Left ventricle myocardium superior (tissue), 1 donor: Measurements from ENCODE around the gene MBOAT1. TPM values are rescaled to one million over a fixed set of nuclear protein-coding genes. Genes with fewer than 3 reads are reported as not detected.

ENCODE experiments used
- ATAC-seq: fragments of 200-7000 bp; cut with Tn5 transposase; one replicate; pipeline ENCODE4 v1.9.1; 2020; ENCODE audit warnings: mild to moderate bottlenecking, moderate library complexity
- DNase-seq: peaks from one replicate; pipeline ENCODE4 v3.0.0-alpha.2; 2020
- intact Hi-C: fragments of 100-400 bp; cut with micrococcal nuclease; formaldehyde crosslinking; loops from one replicate; pipeline ENCODE4 v1.11.0; 2022
- total RNA-seq: library from RNA; stranded (reverse); fragmentation: NEBNext Ultra II Directional; extraction: Animal tissue kit (Norgen Biotek cat#: 25700); gene quantifications from one replicate; pipeline ENCODE4 v1.2.1, GENCODE V29; 2021
- donor health status: DM: no; HTN: yes; CAD: no; lungs with severe emphysema.

MBOAT1 gene
- total RNA-seq, 1 donor from 2014 or later, result 5.0 TPM

DNA sequence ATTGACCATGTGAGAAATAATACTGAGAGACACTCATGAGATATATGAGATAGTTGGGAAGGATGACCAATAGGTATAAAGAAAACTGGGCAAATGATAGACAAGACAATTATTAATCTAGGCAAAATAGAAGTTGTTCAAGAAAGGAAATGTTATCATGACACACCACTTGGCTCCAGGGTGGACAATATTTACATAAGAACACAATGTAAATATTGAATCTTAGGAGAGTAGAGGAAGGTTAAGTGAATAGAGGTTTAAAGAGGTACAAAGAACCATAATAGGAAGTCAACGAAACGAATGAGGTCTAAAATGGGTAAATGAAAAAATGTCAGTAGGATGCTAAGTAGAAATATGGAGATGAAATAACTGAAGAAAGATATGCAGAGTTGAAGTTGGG lies 126.5 kb downstream of the MBOAT1 start:
- no peak for DNase-seq
- intact Hi-C loops, result no loop called here
- ATAC-seq, result no peak

DNA sequence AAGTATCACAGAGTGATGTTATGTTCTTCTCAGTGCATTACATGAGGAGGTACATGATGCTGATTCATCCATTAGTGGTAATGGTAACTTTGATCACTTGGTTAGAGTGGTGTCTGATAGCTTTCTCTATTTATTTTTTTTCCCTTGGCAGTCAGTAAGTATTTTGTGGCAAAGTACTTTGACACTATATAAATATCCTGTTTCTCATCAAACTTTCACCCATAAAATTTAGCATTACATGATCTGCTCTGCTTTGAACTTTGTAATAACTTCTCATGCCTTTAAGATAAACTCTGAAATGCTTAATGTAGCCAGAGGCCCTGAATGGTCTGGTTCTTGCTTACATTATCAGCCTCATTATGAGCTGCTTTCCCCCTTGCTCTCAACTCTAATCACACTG lies 127.9 kb downstream of the MBOAT1 start:
- no peak for ATAC-seq
- no peak for DNase-seq
- intact Hi-C loops, result no loop called here

DNA sequence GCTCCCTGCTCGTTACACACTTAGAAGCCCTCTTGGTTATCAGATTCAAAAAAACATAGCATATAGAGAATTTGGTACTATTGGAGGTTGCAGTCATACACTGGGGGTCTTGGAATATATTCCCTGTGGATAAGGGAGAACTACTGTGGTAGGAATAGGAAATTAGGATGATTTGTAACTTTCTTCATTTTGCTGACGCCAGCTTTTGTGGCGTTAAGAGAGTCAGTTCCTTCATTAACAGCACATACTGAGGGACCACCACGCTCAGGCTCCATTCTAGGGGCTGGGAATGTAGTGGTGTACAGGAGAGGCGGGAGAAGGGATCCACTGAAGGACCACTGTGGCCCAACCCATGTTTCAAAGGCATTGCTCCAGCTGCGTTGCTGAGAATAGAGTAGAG lies 140.3 kb downstream of the MBOAT1 start:
- intact Hi-C loops, result no loop called here
- ATAC-seq, result no peak
- DNase-seq, result no peak

DNA sequence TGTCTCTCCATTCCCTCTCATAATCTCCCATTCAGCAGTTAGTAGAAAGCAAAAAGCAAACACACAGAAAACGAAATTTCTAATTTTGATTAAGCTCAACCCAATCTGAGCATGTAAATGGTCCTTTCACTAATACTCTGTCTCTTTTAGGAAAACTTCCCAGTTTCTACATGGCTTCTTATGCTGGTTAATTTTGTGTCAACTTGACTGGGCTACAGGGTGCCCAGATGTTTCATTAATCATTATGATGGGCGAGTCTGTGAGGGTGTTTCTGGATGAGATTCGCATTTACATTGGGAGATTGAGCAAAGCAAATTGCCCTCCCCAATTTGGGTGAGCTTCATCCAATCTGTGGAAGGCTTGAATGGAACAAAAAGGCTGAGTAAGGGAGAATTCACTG lies 142.2 kb downstream of the MBOAT1 start:
- DNase-seq (no peak), ATAC-seq (no peak)
- intact Hi-C loops, result no loop called here

DNA sequence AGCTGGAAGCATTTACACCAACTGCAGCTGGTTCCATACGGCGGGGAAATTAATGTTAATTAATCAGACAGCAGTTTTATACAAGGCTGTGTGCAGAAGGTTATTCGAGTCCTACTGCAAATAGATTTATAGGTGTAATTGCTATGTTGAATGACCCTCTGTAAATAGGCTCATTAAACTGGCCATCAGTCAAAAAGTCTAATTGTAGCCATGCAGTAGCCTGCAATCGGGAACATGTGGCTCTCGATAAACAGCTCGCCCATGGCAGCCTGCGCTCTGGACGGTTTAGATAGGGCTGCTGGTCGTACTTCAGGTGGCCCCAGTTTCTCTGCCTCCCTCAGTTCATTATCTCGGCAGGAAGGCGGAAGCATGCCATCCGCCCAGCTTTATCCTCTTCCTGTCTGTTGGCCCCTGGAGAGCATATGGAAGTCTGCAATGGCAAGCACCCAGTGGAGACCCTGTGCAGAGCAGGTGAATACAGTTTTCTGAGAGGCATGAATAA lies 143.2 kb downstream of the MBOAT1 start:
- no peak for DNase-seq
- no peak for ATAC-seq
- intact Hi-C loops, result no loop called here

DNA sequence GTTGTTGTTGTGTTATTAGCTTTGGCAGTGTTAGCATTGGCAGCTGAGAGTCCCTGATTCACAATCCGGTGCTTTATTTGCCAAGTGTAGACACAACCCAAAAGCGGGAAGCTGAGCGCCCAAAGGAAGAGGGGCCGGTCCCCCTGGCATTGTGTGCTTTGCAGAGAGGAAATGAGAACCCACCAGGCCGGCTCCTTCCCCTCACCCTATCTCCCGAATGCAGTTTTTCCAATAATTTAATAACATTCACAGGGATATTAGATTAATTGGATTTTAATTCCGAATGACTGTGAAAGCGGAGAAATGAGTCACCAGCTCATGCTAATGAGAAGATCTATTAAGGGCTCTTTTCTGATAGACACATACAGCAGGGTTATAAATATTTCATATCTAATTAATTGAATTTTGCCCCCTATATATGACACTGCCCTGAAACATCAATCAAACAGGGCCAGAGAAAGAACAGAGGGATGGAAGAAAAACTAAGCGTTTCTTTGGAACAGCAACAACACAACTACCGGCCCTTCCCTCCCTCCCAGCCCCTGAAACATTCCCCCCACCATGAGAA lies 143.8 kb downstream of the MBOAT1 start:
- no peak for ATAC-seq

DNA sequence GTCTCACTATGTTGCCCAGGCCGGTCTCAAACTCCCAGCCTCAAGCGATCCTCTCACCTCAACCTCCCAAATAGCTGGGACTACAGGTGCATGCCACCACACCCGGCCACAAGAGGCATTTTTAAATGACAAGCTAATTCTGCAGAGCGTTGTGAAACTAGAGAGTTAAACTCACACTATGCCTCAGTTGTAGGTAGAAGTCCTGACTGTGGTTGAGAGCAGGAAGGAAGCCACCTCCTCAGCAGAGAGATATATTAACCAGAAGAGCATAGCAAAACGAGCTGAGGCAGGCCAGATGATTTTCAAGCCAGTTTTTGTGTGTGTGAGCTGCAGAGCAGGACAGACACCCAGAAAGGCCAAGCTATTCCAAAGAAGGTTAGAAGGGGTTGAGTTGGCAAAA lies 150.3 kb downstream of the MBOAT1 start:
- intact Hi-C loops, result no loop called here
- DNase-seq (no peak), ATAC-seq (no peak)

More for the DNA sequence above, 143.8 kb downstream of the MBOAT1 start:
- no peak for DNase-seq
- intact Hi-C loops, result no loop called here

DNA sequence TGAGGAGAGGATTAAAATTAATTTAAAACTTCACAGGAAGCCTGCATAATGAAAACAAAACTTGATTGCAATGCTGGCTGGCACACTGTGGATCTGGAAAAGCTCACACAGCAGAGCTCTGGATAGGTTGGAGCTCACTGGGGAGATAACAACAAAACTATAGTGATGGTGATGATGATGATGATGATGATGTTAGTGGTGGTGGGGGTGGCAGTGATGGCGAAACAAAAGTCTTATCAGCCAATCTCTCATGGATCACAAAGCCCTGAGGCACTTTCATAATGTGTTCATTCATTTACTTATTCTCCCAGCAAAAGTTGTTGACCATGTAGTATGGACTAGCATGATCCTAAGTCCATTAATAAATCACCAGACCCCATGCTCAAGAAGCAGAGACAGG lies 152.0 kb downstream of the MBOAT1 start:
- ATAC-seq (no peak), DNase-seq (no peak)
- intact Hi-C loops, result no loop called here

DNA sequence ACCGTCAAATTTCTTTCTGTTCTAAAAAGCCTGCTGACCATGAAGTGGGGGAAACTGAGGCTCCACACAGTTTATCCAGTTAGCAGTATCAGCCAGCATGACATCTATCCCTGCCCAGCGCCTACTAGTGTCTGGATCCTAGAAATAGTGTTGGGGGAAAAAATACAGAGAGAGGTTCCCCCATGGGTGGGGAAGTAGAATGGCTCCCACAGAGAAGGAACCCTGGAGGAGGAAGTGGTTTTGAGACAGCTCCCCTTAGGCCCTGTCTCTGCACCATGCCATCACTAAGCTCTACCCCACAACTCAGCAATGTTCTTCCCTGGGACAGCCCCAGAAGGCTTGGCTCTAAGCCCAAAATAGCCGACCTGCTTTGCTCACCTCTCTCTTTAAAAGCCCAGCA lies 153.4 kb downstream of the MBOAT1 start:
- intact Hi-C loops, result loop anchor here (10.0 kb wide), 1 partner anchor 1464 kb away; no protein-coding TSS in a partner anchor
- ATAC-seq (no peak), DNase-seq (no peak)

DNA sequence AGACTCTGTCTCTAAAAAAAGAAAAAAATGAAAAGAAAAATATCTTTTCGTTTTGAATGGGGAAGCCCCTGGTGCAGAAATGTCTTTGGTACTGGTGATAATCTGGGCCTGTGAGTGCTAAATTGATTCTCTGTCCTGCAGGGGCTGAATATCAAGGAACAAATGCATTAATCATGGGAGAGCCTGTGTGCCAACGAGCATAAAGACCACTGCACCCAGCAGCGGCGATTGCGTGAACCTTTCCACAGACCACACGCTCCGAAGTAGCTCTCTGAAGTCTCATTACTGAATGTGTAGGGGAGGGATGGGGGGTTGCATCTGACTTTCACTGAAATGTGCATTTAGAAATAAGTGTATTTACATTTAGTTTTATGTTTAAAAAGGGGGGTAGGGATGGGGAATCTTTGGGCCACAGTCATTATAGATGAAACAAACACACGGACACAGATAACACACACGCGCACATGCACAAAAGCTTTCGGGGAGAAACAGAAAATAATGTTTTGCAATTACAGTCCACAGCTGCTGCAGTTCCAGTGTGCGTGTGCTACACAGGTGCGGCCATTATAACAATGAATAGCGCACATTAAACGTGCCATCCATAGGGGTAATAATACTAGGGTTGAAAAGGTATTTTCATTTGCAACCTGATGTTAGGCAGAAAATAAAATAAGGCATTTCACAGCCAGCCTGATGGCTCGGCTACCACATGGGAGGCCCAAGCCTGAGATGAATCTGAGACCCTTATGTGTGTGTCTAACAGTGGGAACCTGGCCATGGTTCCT lies 154.0 kb downstream of the MBOAT1 start:
- no peak for DNase-seq
- intact Hi-C loops, result loop anchor here (10.0 kb wide), 1 partner anchor 1464 kb away; no protein-coding TSS in a partner anchor
- no peak for ATAC-seq

DNA sequence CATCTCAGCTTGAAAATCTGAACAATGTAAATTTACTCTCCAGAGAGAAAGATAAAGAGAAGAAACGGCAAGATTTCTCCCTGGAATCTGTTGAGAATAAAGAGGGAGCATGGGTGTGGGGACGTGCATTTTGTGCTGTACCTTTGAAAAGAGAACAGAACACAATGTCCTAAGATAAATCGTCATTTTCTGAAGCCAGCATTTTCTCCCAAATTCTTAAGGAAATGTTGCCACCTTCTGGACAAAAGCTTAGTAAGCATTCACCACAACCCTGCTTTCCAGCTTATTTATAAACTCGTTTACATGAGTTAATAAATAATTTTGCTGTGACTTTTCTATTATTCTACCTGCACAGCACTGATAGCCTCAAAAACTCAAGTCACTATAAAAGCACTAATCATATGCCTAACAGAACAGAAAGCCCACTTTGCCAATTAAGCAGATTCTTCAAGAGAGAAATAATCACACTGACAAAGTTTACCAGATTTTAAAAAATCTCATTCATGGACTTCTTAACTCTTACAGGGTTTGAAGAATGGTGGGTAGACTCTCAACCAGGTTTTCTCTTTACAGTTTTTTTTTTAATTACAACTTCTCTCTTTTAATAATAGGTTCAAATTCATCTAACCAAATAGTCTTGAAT lies 155.8 kb downstream of the MBOAT1 start:
- no peak for DNase-seq
- ATAC-seq, result no peak
- intact Hi-C loops, result loop anchor here (10.0 kb wide), 1 partner anchor 1462 kb away; no protein-coding TSS in a partner anchor

DNA sequence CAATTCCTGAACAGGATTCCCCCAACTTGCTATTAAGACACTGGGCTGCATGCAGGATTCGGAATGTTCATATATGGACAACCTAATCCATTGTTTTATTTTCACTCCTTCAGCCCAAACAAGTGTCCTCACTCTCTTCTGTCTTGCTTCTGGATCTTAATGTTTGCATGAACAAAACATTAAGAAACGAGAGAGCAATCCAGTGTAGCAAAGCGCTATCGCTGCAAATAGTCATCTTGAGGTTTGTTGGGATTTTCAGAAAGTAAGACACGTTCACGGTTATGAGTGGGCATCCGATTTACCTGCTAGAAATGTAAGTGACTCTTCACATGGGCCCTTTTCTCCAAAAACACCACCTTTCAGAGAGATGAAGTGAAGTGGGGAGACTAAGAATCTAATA lies 156.4 kb downstream of the MBOAT1 start:
- intact Hi-C loops, result loop anchor here (10.0 kb wide), 1 partner anchor 1461 kb away; no protein-coding TSS in a partner anchor
- ATAC-seq (no peak), DNase-seq (no peak)

Other genes with a start within 250 kb of the MBOAT1 start
- gene E2F3, start 189.4 kb upstream of the MBOAT1 start, total RNA-seq, result 5.6 TPM